KMS-11 (cell line): ENCODE measurements around the gene COL26A1.
A peak's percentile ranks its signal among the peaks of the same experiment; 100 is the strongest.

Experiments
- H2AFZ ChIP-seq: fragments of 200-600 bp; sonication (generic); 2 replicates; pipeline ENCODE4 v1.6.1; 2016; ENCODE audit warnings: antibody characterized with exemption, mixed run types, low read depth
- H3K27ac ChIP-seq: fragments of 200-600 bp; sonication (generic); 2 replicates; pipeline ENCODE4 v1.6.1; 2016; ENCODE audit warnings: mild to moderate bottlenecking, mixed run types
- H3K27me3 ChIP-seq: fragments of 200-600 bp; sonication (generic); 2 replicates; pipeline ENCODE4 v1.6.1; 2017; ENCODE audit warnings: mild to moderate bottlenecking, low read depth, mixed run types, moderate library complexity; ENCODE audit not compliant: insufficient read depth
- H3K36me3 ChIP-seq: fragments of 200-600 bp; sonication (generic); 2 replicates; pipeline ENCODE4 v1.6.1; 2017; ENCODE audit warnings: mild to moderate bottlenecking, mixed run types; ENCODE audit not compliant: insufficient read depth
- H3K4me1 ChIP-seq: fragments of 200-600 bp; sonication (generic); 2 replicates; pipeline ENCODE4 v1.6.1; 2016; ENCODE audit warnings: mild to moderate bottlenecking, low read depth, mixed run types; ENCODE audit not compliant: poor library complexity, severe bottlenecking
- H3K4me2 ChIP-seq: fragments of 200-600 bp; sonication (generic); 2 replicates; pipeline ENCODE4 v1.7.0; 2016; ENCODE audit warnings: mild to moderate bottlenecking, mixed run types
- H3K4me3 ChIP-seq: fragments of 200-600 bp; sonication (generic); IDR thresholded peaks from 2 replicates; pipeline ENCODE4 v1.6.1; 2017; ENCODE audit warnings: low read depth, low read length, mixed read lengths; ENCODE audit not compliant: insufficient read depth
- H3K79me2 ChIP-seq: fragments of 200-600 bp; sonication (generic); 2 replicates; pipeline ENCODE4 v1.6.1; 2016; ENCODE audit warnings: low read depth, mixed run types; ENCODE audit not compliant: insufficient read depth
- H3K9ac ChIP-seq: fragments of 200-600 bp; sonication (generic); 2 replicates; pipeline ENCODE4 v1.6.1; 2016; ENCODE audit warnings: mild to moderate bottlenecking, mixed run types
- H4K20me1 ChIP-seq: fragments of 200-600 bp; sonication (generic); 2 replicates; pipeline ENCODE4 v1.6.1; 2016; ENCODE audit warnings: mild to moderate bottlenecking, mixed run types; ENCODE audit not compliant: insufficient read depth
- CTCF ChIP-seq: fragments of 200-600 bp; sonication (generic); conservative IDR thresholded peaks from 2 replicates; pipeline ENCODE4 v1.6.1; 2017; ENCODE audit warnings: low read depth, mild to moderate bottlenecking, antibody characterized with exemption, low read length, moderate library complexity, mixed read lengths

COL26A1 gene

GRCh38 chr7:101522021-101522420 is 159.3 kb downstream of the COL26A1 start:
- Histone ChIP-seq H3K79me2 (no peaks in the 10 kb centered on the region), H3K27ac (no peak overlapping the region), H3K4me1 (no peaks in the 10 kb centered on the region), H3K9ac (no peak overlapping the region), H2AFZ (no peak overlapping the region), H4K20me1 (no peaks in the 10 kb centered on the region), H3K36me3 (no peaks in the 10 kb centered on the region), H3K4me2 (no peak overlapping the region), H3K27me3 (peaks cover 60% of the 10 kb centered on the region), H3K4me3 (no peak overlapping the region)
- no peak for TF ChIP-seq CTCF

GRCh38 chr7:101527844-101528667 is 165.4 kb downstream of the COL26A1 start:
- Histone ChIP-seq H3K79me2 (no peaks in the 10 kb centered on the region), H3K4me1 (no peaks in the 10 kb centered on the region), H3K4me2 (no peak overlapping the region), H3K36me3 (no peaks in the 10 kb centered on the region), H3K27me3 (peaks cover 69% of the 10 kb centered on the region), H3K9ac (no peak overlapping the region), H2AFZ (no peak overlapping the region), H4K20me1 (no peaks in the 10 kb centered on the region), H3K27ac (no peak overlapping the region), H3K4me3 (no peak overlapping the region)
- TF ChIP-seq CTCF: no peak

GRCh38 chr7:101529560-101529959 is 166.9 kb downstream of the COL26A1 start:
- no peaks in the 10 kb centered on the region for H3K79me2 ChIP-seq
- no peaks in the 10 kb centered on the region for H4K20me1 ChIP-seq
- peaks cover 69% of the 10 kb centered on the region for H3K27me3 ChIP-seq
- H3K4me1 ChIP-seq: no peaks in the 10 kb centered on the region
- H3K27ac ChIP-seq: no peak overlapping the region
- H2AFZ ChIP-seq: no peak overlapping the region
- H3K36me3 ChIP-seq: no peaks in the 10 kb centered on the region
- no peak overlapping the region for H3K4me2 ChIP-seq
- no peak for TF ChIP-seq CTCF
- no peak overlapping the region for H3K9ac ChIP-seq
- no peak overlapping the region for H3K4me3 ChIP-seq

- no peak overlapping the region for H3K4me3 ChIP-seq
- H3K79me2 ChIP-seq: no peaks in the 10 kb centered on the region
- H3K36me3 ChIP-seq: no peaks in the 10 kb centered on the region
- peak overlapping the region; percentile 10; the same call in 1 of the 2 replicates for H2AFZ ChIP-seq
- TF ChIP-seq CTCF: no peak
- no peaks in the 10 kb centered on the region for H4K20me1 ChIP-seq
- no peaks in the 10 kb centered on the region for H3K4me1 ChIP-seq
- H3K27me3 ChIP-seq: peaks cover 73% of the 10 kb centered on the region
- H3K9ac ChIP-seq: no peak overlapping the region
- no peak overlapping the region for H3K4me2 ChIP-seq
- no peak overlapping the region for H3K27ac ChIP-seq
Measured at GRCh38 chr7:101531726-101532357, 169.2 kb downstream of the COL26A1 start.
